HUDEP-2 (cell line): ENCODE measurements around the gene ABCC4.
A peak's percentile ranks its signal among the peaks of the same experiment; 100 is the strongest.
"Not testable (repeated sequence)": the region's sequence is repeated elsewhere in the genome, so short reads cannot be mapped to it uniquely, and the experiment has no call there.

Experiments used
- DNase-seq, 76 experiments: peaks; one replicate each; lab custom pipeline; 2025; ENCODE audit not compliant: unreplicated experiment in 76 of 76; lab: John Stamatoyannopoulos, UW

ABCC4 gene

GRCh38 chr13:95204231-95204765 is 97.0 kb downstream of the ABCC4 start:
- DNase-seq, result no peak

- peak in 68 of 76 experiments; percentile 8 to 85 (median 58) for DNase-seq
Observed at GRCh38 chr13:95201814-95202651, 99.2 kb downstream of the ABCC4 start.

GRCh38 chr13:95200386-95200957 is 100.8 kb downstream of the ABCC4 start:
- not testable (repeated sequence) for DNase-seq

GRCh38 chr13:95199896-95200295 is 101.4 kb downstream of the ABCC4 start:
- DNase-seq, result no peak

GRCh38 chr13:95198606-95199005 is 102.6 kb downstream of the ABCC4 start:
- DNase-seq, result not testable (repeated sequence)

GRCh38 chr13:95197548-95197947 is 103.7 kb downstream of the ABCC4 start:
- no peak for DNase-seq

- no peak for DNase-seq
Observed at GRCh38 chr13:95195146-95195545, 106.1 kb downstream of the ABCC4 start.

- no peak for DNase-seq
Observed at GRCh38 chr13:95193509-95194230, 107.6 kb downstream of the ABCC4 start.

GRCh38 chr13:95192998-95193397 is 108.3 kb downstream of the ABCC4 start:
- DNase-seq, result no peak

GRCh38 chr13:95192564-95192945 is 108.7 kb downstream of the ABCC4 start:
- DNase-seq, result not testable (repeated sequence)

GRCh38 chr13:95191821-95192563 is 109.3 kb downstream of the ABCC4 start:
- peak in 73 of 76 experiments; percentile 17 to 86 (median 69) for DNase-seq

- DNase-seq, result no peak
Observed at GRCh38 chr13:95188128-95188527, 113.1 kb downstream of the ABCC4 start.

GRCh38 chr13:95185851-95186250 is 115.4 kb downstream of the ABCC4 start:
- no peak for DNase-seq

- DNase-seq, result no peak
Observed at GRCh38 chr13:95185311-95185710, 115.9 kb downstream of the ABCC4 start.

- no peak for DNase-seq
Observed at GRCh38 chr13:95184317-95184716, 116.9 kb downstream of the ABCC4 start.

GRCh38 chr13:95182570-95183265 is 118.5 kb downstream of the ABCC4 start:
- DNase-seq, result no peak

GRCh38 chr13:95181586-95181985 is 119.7 kb downstream of the ABCC4 start:
- DNase-seq, result peak in 3 of 76 experiments; percentile 4 to 13 (median 12)

GRCh38 chr13:95180513-95181245 is 120.6 kb downstream of the ABCC4 start:
- no peak for DNase-seq

- DNase-seq, result no peak
Observed at GRCh38 chr13:95176611-95177259, 124.5 kb downstream of the ABCC4 start.
